SU-DHL-6 (cell line): ENCODE measurements around the gene PLA2G5.

ENCODE experiments used
- H2AFZ ChIP-seq: fragments of 200-600 bp; sonication (generic); 2 replicates; pipeline ENCODE4 v1.6.1; 2014; ENCODE audit warnings: low read depth, mild to moderate bottlenecking, moderate library complexity, mixed read lengths, antibody characterized with exemption, low read length; ENCODE audit not compliant: severe bottlenecking
- H3F3A ChIP-seq: fragments of 200-600 bp; shearing (Covaris generic); 2 replicates; pipeline ENCODE4 v1.6.0; 2016; ENCODE audit warnings: antibody characterized with exemption, mild to moderate bottlenecking; ENCODE audit not compliant: insufficient read depth
- H3K27ac ChIP-seq: fragments of 200-600 bp; sonication (generic); 2 replicates; pipeline ENCODE4 v1.5.1; 2016; ENCODE audit warnings: low read depth, mild to moderate bottlenecking, low read length, moderate library complexity, mixed read lengths
- H3K27me3 ChIP-seq: fragments of 200-600 bp; sonication (generic), shearing (Covaris generic); 2 replicates; pipeline ENCODE4 v1.6.0; 2014; ENCODE audit warnings: mild to moderate bottlenecking, low read length
- H3K36me3 ChIP-seq: fragments of 200-600 bp; sonication (generic); 2 replicates; pipeline ENCODE4 v1.6.1; 2014; ENCODE audit warnings: mild to moderate bottlenecking, low read length, mixed read lengths
- H3K4me2 ChIP-seq: fragments of 300-600, 200-600 bp; shearing (Covaris generic), sonication (generic); 2 replicates; pipeline ENCODE4 v1.6.0; 2014; ENCODE audit warnings: low read length, low read depth, mild to moderate bottlenecking; ENCODE audit not compliant: poor library complexity, severe bottlenecking
- H3K4me3 ChIP-seq: fragments of 200-600 bp; sonication (generic); 2 replicates; pipeline ENCODE4 v1.5.1; 2014; ENCODE audit warnings: antibody characterized with exemption, low read length, mild to moderate bottlenecking, mixed read lengths; ENCODE audit not compliant: insufficient read depth, poor library complexity, severe bottlenecking
- H3K79me2 ChIP-seq: fragments of 200-600 bp; sonication (generic); 2 replicates; pipeline ENCODE4 v1.6.1; 2014; ENCODE audit warnings: mild to moderate bottlenecking, low read length, moderate library complexity; ENCODE audit not compliant: insufficient read depth
- H3K9ac ChIP-seq: fragments of 200-600 bp; sonication (generic); 2 replicates; pipeline ENCODE4 v1.7.0; 2014; ENCODE audit warnings: mild to moderate bottlenecking, low read length
- H3K9me2 ChIP-seq: fragments of 200-600 bp; sonication (generic); replicated peaks from 2 replicates; pipeline ENCODE4 v1.6.1; 2014; ENCODE audit warnings: low read length; ENCODE audit not compliant: insufficient read depth
- H3K9me3 ChIP-seq: fragments of 200-600 bp; sonication (generic); 2 replicates; pipeline ENCODE4 v1.6.1; 2014; ENCODE audit warnings: low read length, mixed read lengths; ENCODE audit not compliant: insufficient read depth
- H4K20me1 ChIP-seq: fragments of 200-600 bp; sonication (generic); 2 replicates; pipeline ENCODE4 v1.6.1; 2014; ENCODE audit warnings: low read depth, mild to moderate bottlenecking, antibody characterized with exemption, low read length, moderate library complexity, mixed read lengths
- CTCF ChIP-seq: fragments of 200-600 bp; sonication (generic); IDR thresholded peaks from one replicate; pipeline ENCODE4 v1.5.1; 2017; ENCODE audit warnings: antibody characterized with exemption, mild to moderate bottlenecking, low read length, moderate library complexity; ENCODE audit not compliant: insufficient read depth, poor library complexity, severe bottlenecking
- EZH2phosphoT487 ChIP-seq: fragments of 200-600 bp; sonication (generic), shearing (Covaris generic); conservative IDR thresholded peaks from 2 replicates; pipeline ENCODE4 v1.6.1; 2018; ENCODE audit warnings: mild to moderate bottlenecking, antibody characterized with exemption, low read length, moderate library complexity, mixed read lengths

The PLA2G5 gene

GRCh38 chr1:20124456-20125057, 54.6 kb downstream of the PLA2G5 start:
- no peaks in the 10 kb centered on the region for H3K9me2 ChIP-seq
- no peak overlapping the region for H3K9ac ChIP-seq
- no peaks in the 10 kb centered on the region for H3K79me2 ChIP-seq
- H3K36me3 ChIP-seq = no peaks in the 10 kb centered on the region
- no peaks in the 10 kb centered on the region for H3F3A ChIP-seq
- H3K4me2 ChIP-seq = no peak overlapping the region
- no peak overlapping the region for H3K4me3 ChIP-seq
- TF ChIP-seq EZH2phosphoT487 (no peak), CTCF (no peak)
- H4K20me1 ChIP-seq = no peaks in the 10 kb centered on the region
- no peak overlapping the region for H2AFZ ChIP-seq
- H3K9me3 ChIP-seq = no peaks in the 10 kb centered on the region
- H3K27me3 ChIP-seq = 0 out of 2 replicates have a peak, but pooled peaks cover 6% of the 10 kb centered on the region
- no peak overlapping the region for H3K27ac ChIP-seq

- Histone ChIP-seq H3K36me3 (no peaks in the 10 kb centered on the region), H3K4me2 (no peak overlapping the region), H3F3A (no peaks in the 10 kb centered on the region), H3K9me2 (no peaks in the 10 kb centered on the region), H3K27me3 (0 out of 2 replicates have a peak, but pooled peaks cover 6% of the 10 kb centered on the region), H3K9ac (no peak overlapping the region), H3K4me3 (no peak overlapping the region), H3K9me3 (no peaks in the 10 kb centered on the region), H4K20me1 (no peaks in the 10 kb centered on the region), H3K79me2 (no peaks in the 10 kb centered on the region), H2AFZ (no peak overlapping the region), H3K27ac (no peak overlapping the region)
- TF ChIP-seq EZH2phosphoT487 = no peak
- no peak for TF ChIP-seq CTCF
Observed at GRCh38 chr1:20125100-20125499, 55.1 kb downstream of the PLA2G5 start.

GRCh38 chr1:20126041-20126805, 56.2 kb downstream of the PLA2G5 start:
- H3K36me3 ChIP-seq = no peaks in the 10 kb centered on the region
- H3K9me3 ChIP-seq = no peaks in the 10 kb centered on the region
- no peak overlapping the region for H3K9ac ChIP-seq
- no peaks in the 10 kb centered on the region for H4K20me1 ChIP-seq
- H3K4me2 ChIP-seq = no peak overlapping the region
- H3F3A ChIP-seq = no peaks in the 10 kb centered on the region
- H3K4me3 ChIP-seq = no peak overlapping the region
- H3K79me2 ChIP-seq = no peaks in the 10 kb centered on the region
- no peaks in the 10 kb centered on the region for H3K9me2 ChIP-seq
- TF ChIP-seq EZH2phosphoT487 (no peak), CTCF (no peak)
- 0 out of 2 replicates have a peak, but pooled peaks cover 6% of the 10 kb centered on the region for H3K27me3 ChIP-seq
- no peak overlapping the region for H3K27ac ChIP-seq
- H2AFZ ChIP-seq = no peak overlapping the region
